ENCODE measurements around the gene TMEM98. TPM values are rescaled to one million over a fixed set of nuclear protein-coding genes. Genes with fewer than 3 reads are reported as not detected.

The TMEM98 gene
- total and polyA plus RNA-seq, 10 donors = 5.4 to 41.1 (median 14.5) TPM

- Histone ChIP-seq H3K27me3 (replicated peaks in 1 of 7) (peaks cover 0 to 56% (median 14%) of the 10 kb centered on the region in 7 donors), H3K9me3 (no peaks in the 10 kb centered on the region), H3K36me3 (no peaks in the 10 kb centered on the region), H3K4me3 (peak overlapping the region; percentile 7 to 75 (median 42)), H3K27ac (peak overlapping the region in 5 of 8 donors; percentile 58 to 69 (median 67)), H3K4me1 (peaks cover 0 to 20% (median 14%) of the 10 kb centered on the region in 6 donors)
- DNase-seq = no peak
- 41 to 52% (median 44%) methylated on average over 9 to 11 of the region's 11 CpGs for WGBS, 5 donors
- no peak for TF ChIP-seq POLR2AphosphoS5 (IDR thresholded peaks at IDR 0.05)
- TF ChIP-seq, protein P1, sequence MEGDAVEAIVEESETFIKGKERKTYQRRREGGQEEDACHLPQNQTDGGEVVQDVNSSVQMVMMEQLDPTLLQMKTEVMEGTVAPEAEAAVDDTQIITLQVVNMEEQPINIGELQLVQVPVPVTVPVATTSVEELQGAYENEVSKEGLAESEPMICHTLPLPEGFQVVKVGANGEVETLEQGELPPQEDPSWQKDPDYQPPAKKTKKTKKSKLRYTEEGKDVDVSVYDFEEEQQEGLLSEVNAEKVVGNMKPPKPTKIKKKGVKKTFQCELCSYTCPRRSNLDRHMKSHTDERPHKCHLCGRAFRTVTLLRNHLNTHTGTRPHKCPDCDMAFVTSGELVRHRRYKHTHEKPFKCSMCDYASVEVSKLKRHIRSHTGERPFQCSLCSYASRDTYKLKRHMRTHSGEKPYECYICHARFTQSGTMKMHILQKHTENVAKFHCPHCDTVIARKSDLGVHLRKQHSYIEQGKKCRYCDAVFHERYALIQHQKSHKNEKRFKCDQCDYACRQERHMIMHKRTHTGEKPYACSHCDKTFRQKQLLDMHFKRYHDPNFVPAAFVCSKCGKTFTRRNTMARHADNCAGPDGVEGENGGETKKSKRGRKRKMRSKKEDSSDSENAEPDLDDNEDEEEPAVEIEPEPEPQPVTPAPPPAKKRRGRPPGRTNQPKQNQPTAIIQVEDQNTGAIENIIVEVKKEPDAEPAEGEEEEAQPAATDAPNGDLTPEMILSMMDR (IDR thresholded peaks at IDR 0.05 in 8 of 11, conservative IDR thresholded peaks at IDR 0.05 in 3 of 11) = no peak
- no peak for TF ChIP-seq POLR2A (IDR thresholded peaks at IDR 0.05)
- intact Hi-C loops (cut with DNase I; ENCODE audit: low total_unique reads) = no loop called here
These were observed 691 bp upstream of the TMEM98 start for GRCh38 chr17:32927201-32927723.

- TF ChIP-seq POLR2A (IDR thresholded peaks at IDR 0.05) = no peak
- Histone ChIP-seq H3K4me1 (peaks cover 0 to 20% (median 14%) of the 10 kb centered on the region in 6 donors), H3K4me3 (peak overlapping the region; percentile 36 to 75 (median 42)), H3K27me3 (replicated peaks in 1 of 7) (peaks cover 0 to 56% (median 14%) of the 10 kb centered on the region in 7 donors), H3K9me3 (no peaks in the 10 kb centered on the region), H3K36me3 (no peaks in the 10 kb centered on the region), H3K27ac (peak overlapping the region in 5 of 8 donors; percentile 58 to 69 (median 67))
- intact Hi-C loops (cut with DNase I; ENCODE audit: low total_unique reads) = no loop called here
- no peak for DNase-seq
- 27 to 40% (median 31%) methylated on average over 19 of the region's 19 CpGs for WGBS, 5 donors
These were observed 908 bp downstream of the TMEM98 start for GRCh38 chr17:32928586-32929535.

DNA sequence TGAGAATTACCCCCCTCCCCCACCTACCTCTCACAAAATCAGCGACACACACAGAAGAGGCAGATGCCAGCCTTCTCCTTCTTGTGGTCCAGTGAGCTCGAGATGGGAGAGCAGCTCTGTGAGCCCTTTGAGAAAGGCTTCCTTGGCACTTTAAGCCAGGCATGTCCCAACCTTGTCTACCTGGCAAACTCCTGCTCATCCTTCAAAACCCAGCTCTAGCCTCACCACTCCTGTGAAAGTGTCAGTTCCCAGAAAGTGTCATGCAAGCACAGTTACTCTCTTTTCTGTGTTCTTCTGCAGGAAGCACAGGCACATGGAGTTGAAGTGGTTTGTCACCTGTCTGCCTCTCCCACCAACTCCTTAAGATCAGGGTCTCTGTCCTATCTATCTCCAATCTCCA is 1.6 kb downstream of the TMEM98 start:
- no peaks in the 10 kb centered on the region for H3K9me3 ChIP-seq
- H3K27ac ChIP-seq = no peak overlapping the region
- TF ChIP-seq, protein P1 (IDR thresholded peaks at IDR 0.05 in 8 of 11, conservative IDR thresholded peaks at IDR 0.05 in 3 of 11) = no peak
- TF ChIP-seq POLR2A (IDR thresholded peaks at IDR 0.05) (no peak), POLR2AphosphoS5 (IDR thresholded peaks at IDR 0.05) (no peak)
- no peaks in the 10 kb centered on the region for H3K36me3 ChIP-seq
- H3K4me3 ChIP-seq = peak overlapping the region in 1 of 8 donors; percentile 62
- peaks cover 0 to 20% (median 14%) of the 10 kb centered on the region in 6 donors for H3K4me1 ChIP-seq
- intact Hi-C loops (cut with DNase I; ENCODE audit: low total_unique reads) = no loop called here
- H3K27me3 ChIP-seq (replicated peaks in 1 of 7) = peaks cover 0 to 63% (median 14%) of the 10 kb centered on the region in 7 donors
- no peak for DNase-seq
- WGBS, 5 donors = 60 to 83% (median 78%) methylated on average over 2 of the region's 2 CpGs

- H3K36me3 ChIP-seq = no peaks in the 10 kb centered on the region
- DNase-seq = no peak
- 94 to 97% (median 96%) methylated on average over 1 of the region's 1 CpG for WGBS, 5 donors
- H3K4me3 ChIP-seq = no peak overlapping the region
- H3K4me1 ChIP-seq = peaks cover 0 to 20% (median 14%) of the 10 kb centered on the region in 6 donors
- TF ChIP-seq POLR2A (IDR thresholded peaks at IDR 0.05) = no peak
- no peak for TF ChIP-seq POLR2AphosphoS5 (IDR thresholded peaks at IDR 0.05)
- TF ChIP-seq, protein P1 (IDR thresholded peaks at IDR 0.05 in 8 of 11, conservative IDR thresholded peaks at IDR 0.05 in 3 of 11) = no peak
- no peaks in the 10 kb centered on the region for H3K9me3 ChIP-seq
- intact Hi-C loops (cut with DNase I; ENCODE audit: low total_unique reads) = no loop called here
- peaks cover 0 to 64% (median 14%) of the 10 kb centered on the region in 7 donors for H3K27me3 ChIP-seq (replicated peaks in 1 of 7)
- H3K27ac ChIP-seq = no peak overlapping the region
These were observed 2.6 kb downstream of the TMEM98 start for GRCh38 chr17:32930512-32930911.

Data from spleen (tissue), 11 donors.